SK-N-SH treated with all-trans-retinoic acid at 6 μM for 48 hours (cell line): ENCODE results near the gene APC2.
A peak's percentile ranks its signal among the peaks of the same experiment; 100 is the strongest.

Experiments
- ARNTL ChIP-seq: fragments of 450-650 bp; formaldehyde crosslinking; IDR thresholded peaks from 2 replicates; pipeline ENCODE4 v1.5.0; 2020; ENCODE audit warnings: low read depth, mild to moderate bottlenecking, moderate library complexity, borderline replicate concordance
- BACH2 ChIP-seq: fragments of 250-450 bp; sonication (Bioruptor Pico); IDR thresholded peaks from 2 replicates; pipeline ENCODE4 v1.9.0; 2021; ENCODE audit warnings: mild to moderate bottlenecking, borderline replicate concordance
- CSDC2 ChIP-seq: fragments of 250-450 bp; sonication (Bioruptor Pico); IDR thresholded peaks from 2 replicates; pipeline ENCODE4 v1.5.0; 2020; ENCODE audit warnings: mild to moderate bottlenecking, moderate library complexity
- GLIS3 ChIP-seq: fragments of 250-450 bp; sonication (Bioruptor Pico); IDR thresholded peaks from 2 replicates; pipeline ENCODE4 v1.5.0; 2020; ENCODE audit warnings: mild to moderate bottlenecking, moderate library complexity
- OSR1 ChIP-seq: fragments of 250-450 bp; sonication (Bioruptor Pico); IDR thresholded peaks from 2 replicates; pipeline ENCODE4 v1.8.0; 2022; ENCODE audit warnings: moderate library complexity, mild to moderate bottlenecking, inconsistent platforms
- PPARA ChIP-seq: fragments of 250-450 bp; sonication (Bioruptor Pico); IDR thresholded peaks from 2 replicates; pipeline ENCODE4 v1.5.0; 2020; ENCODE audit warnings: mild to moderate bottlenecking, borderline replicate concordance
- RARB ChIP-seq: fragments of 250-450 bp; sonication (Bioruptor Pico); IDR thresholded peaks from 2 replicates; pipeline ENCODE4 v1.8.0; 2021; ENCODE audit warnings: mild to moderate bottlenecking, moderate library complexity
- SNAI2 ChIP-seq: fragments of 250-450 bp; sonication (Bioruptor Pico); IDR thresholded peaks from 2 replicates; pipeline ENCODE4 v1.5.0; 2020; ENCODE audit warnings: mild to moderate bottlenecking, moderate library complexity
- ZC3H10 ChIP-seq: fragments of 250-450 bp; sonication (Bioruptor Pico); IDR thresholded peaks from 2 replicates; pipeline ENCODE4 v1.5.1; 2021; ENCODE audit warnings: mild to moderate bottlenecking, moderate library complexity
- ZFP3 ChIP-seq: fragments of 250-450 bp; sonication (Bioruptor Pico); IDR thresholded peaks from 2 replicates; pipeline ENCODE4 v1.5.0; 2020; ENCODE audit warnings: mild to moderate bottlenecking, moderate library complexity
- ZFP30 ChIP-seq: fragments of 450-650 bp; formaldehyde crosslinking; IDR thresholded peaks from 2 replicates; pipeline ENCODE4 v1.5.0; 2022; ENCODE audit warnings: mild to moderate bottlenecking, moderate library complexity
- TF ChIP-seq, protein P1 (sequence below): fragments of 250-450 bp; sonication (Bioruptor Pico); IDR thresholded peaks from 2 replicates; pipeline ENCODE4 v1.8.0; 2021; ENCODE audit warnings: low read depth, mild to moderate bottlenecking, moderate library complexity, borderline replicate concordance
- TF ChIP-seq, protein P2 (sequence below): fragments of 250-450 bp; sonication (Bioruptor Pico); IDR thresholded peaks from 2 replicates; pipeline ENCODE4 v1.8.0; 2020; ENCODE audit warnings: mild to moderate bottlenecking, moderate library complexity, borderline replicate concordance
- TF ChIP-seq, protein P3 (sequence below): fragments of 250-450 bp; sonication (Bioruptor Pico); IDR thresholded peaks from 2 replicates; pipeline ENCODE4 v1.5.1; 2020; ENCODE audit warnings: low read depth, mild to moderate bottlenecking, moderate library complexity

DNA sequence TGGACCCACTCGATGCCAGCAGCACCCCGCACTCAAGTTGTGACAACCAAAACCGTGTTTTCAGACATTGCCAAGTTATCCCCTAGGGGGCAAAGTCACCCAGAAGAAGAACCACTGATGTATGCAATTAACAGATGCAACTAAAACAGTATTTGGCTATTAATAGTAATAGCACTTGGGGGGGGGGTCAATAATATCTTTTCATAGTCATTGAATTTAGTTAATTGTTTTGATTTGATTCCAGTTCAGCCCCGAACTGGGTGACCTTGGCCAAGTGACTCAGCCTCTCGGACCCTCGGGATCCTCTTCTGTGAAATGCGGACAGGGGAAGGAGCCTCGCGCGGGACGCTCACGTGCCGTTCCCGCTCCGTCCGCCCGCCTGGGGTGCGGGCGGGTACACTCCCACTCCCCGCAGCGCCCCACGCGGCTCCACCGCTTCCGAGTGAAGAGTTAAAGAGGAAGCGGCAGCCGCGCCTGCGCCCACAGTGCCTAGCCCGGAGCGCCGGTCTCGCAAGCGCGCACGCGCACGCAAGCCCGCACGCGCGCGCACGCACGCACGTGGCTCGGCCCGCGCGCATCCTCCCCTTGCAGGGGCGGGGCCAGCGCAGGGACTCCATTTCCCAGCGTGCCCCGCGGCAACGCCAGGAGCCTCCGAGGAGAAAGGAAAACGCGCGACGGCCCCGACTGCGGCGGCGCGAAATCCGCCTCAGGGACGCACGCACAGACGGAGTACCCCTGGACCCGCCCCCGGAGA lies 43.0 kb upstream of the APC2 start:
- TF ChIP-seq CSDC2, result peak; percentile 92
- TF ChIP-seq, protein P1, sequence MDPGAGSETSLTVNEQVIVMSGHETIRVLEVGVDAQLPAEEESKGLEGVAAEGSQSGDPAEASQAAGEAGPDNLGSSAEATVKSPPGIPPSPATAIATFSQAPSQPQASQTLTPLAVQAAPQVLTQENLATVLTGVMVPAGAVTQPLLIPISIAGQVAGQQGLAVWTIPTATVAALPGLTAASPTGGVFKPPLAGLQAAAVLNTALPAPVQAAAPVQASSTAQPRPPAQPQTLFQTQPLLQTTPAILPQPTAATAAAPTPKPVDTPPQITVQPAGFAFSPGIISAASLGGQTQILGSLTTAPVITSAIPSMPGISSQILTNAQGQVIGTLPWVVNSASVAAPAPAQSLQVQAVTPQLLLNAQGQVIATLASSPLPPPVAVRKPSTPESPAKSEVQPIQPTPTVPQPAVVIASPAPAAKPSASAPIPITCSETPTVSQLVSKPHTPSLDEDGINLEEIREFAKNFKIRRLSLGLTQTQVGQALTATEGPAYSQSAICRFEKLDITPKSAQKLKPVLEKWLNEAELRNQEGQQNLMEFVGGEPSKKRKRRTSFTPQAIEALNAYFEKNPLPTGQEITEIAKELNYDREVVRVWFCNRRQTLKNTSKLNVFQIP (CRISPR knock-in tag), result no peak
- TF ChIP-seq SNAI2, result peak; percentile 61; the same call in 1 of the 2 replicates
- TF ChIP-seq OSR1 (CRISPR knock-in tag), result no peak
- 0 out of 2 replicates have a peak, but pooled peaks have one; percentile 14 for TF ChIP-seq BACH2 (CRISPR knock-in tag)
- TF ChIP-seq ARNTL (CRISPR knock-in tag), result no peak
- TF ChIP-seq, protein P2, sequence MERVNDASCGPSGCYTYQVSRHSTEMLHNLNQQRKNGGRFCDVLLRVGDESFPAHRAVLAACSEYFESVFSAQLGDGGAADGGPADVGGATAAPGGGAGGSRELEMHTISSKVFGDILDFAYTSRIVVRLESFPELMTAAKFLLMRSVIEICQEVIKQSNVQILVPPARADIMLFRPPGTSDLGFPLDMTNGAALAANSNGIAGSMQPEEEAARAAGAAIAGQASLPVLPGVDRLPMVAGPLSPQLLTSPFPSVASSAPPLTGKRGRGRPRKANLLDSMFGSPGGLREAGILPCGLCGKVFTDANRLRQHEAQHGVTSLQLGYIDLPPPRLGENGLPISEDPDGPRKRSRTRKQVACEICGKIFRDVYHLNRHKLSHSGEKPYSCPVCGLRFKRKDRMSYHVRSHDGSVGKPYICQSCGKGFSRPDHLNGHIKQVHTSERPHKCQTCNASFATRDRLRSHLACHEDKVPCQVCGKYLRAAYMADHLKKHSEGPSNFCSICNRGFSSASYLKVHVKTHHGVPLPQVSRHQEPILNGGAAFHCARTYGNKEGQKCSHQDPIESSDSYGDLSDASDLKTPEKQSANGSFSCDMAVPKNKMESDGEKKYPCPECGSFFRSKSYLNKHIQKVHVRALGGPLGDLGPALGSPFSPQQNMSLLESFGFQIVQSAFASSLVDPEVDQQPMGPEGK (CRISPR knock-in tag), result 0 out of 2 replicates have a peak, but pooled peaks have one; percentile 58
- no peak for TF ChIP-seq ZFP30 (CRISPR knock-in tag)
- TF ChIP-seq ZFP3 (CRISPR knock-in tag), result 0 out of 2 replicates have a peak, but pooled peaks have one; percentile 81
- TF ChIP-seq, protein P3, sequence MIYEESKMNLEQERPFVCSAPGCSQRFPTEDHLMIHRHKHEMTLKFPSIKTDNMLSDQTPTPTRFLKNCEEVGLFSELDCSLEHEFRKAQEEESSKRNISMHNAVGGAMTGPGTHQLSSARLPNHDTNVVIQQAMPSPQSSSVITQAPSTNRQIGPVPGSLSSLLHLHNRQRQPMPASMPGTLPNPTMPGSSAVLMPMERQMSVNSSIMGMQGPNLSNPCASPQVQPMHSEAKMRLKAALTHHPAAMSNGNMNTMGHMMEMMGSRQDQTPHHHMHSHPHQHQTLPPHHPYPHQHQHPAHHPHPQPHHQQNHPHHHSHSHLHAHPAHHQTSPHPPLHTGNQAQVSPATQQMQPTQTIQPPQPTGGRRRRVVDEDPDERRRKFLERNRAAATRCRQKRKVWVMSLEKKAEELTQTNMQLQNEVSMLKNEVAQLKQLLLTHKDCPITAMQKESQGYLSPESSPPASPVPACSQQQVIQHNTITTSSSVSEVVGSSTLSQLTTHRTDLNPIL (CRISPR knock-in tag), result no peak
- no peak for TF ChIP-seq RARB (CRISPR knock-in tag)
- TF ChIP-seq GLIS3 (CRISPR knock-in tag), result no peak
- no peak for TF ChIP-seq PPARA (CRISPR knock-in tag)
- TF ChIP-seq ZC3H10 (CRISPR knock-in tag), result no peak
